HG03354 (cell line): ENCODE data around the gene LARP1.
"Not testable (repeated sequence)": the region's sequence is repeated elsewhere in the genome, so short reads cannot be mapped to it uniquely, and the experiment has no call there.

Source experiments
- ATAC-seq: cut with Tn5 transposase; IDR thresholded peaks from one replicate; pipeline ENCODE4 v1.9.1; 2021; ENCODE audit warnings: mild to moderate bottlenecking; ENCODE audit not compliant: unreplicated experiment, poor library complexity, severe bottlenecking

LARP1 gene

GRCh38 chr5:154734370-154735248, 20.6 kb upstream of the LARP1 start:
- ATAC-seq = no peak

DNA sequence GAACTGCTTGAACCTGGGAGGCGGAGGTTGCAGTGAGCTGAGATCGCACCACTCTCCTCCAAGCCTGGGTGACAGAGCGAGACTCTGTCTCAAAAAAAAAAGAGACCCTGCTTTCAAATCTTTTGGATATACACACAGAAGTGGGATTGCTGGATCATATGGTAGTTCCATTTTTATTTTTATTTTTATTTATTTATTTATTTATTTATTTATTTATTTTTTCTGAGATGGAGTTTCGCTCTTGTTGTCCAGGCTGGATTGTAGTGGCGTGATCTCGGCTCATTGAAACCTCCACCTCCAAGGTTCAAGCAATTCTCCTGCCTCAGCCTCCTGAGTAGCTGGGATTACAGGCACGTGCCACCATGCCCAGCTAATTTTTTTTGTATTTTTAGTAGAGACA, 19.8 kb upstream of the LARP1 start:
- ATAC-seq = not testable (repeated sequence)

DNA sequence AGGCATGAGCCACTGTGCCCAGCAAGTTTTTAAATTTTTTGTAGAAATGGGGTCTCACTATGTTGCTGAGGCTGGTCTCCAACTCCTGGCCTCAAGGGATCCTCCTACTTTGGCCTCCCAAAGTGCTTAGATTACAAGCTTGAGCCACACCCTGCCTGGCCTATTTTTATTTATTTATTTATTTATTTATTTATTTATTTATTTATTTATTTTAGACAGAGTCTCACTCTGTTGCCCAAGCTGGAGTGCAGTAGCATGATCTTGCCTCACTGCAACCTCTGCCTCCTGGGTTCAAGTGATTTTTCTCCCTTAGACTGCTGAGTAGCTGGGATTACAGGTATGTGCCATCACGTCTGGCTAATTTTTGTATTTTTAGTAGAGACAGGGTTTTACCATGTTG, 18.8 kb upstream of the LARP1 start:
- ATAC-seq = not testable (repeated sequence)

DNA sequence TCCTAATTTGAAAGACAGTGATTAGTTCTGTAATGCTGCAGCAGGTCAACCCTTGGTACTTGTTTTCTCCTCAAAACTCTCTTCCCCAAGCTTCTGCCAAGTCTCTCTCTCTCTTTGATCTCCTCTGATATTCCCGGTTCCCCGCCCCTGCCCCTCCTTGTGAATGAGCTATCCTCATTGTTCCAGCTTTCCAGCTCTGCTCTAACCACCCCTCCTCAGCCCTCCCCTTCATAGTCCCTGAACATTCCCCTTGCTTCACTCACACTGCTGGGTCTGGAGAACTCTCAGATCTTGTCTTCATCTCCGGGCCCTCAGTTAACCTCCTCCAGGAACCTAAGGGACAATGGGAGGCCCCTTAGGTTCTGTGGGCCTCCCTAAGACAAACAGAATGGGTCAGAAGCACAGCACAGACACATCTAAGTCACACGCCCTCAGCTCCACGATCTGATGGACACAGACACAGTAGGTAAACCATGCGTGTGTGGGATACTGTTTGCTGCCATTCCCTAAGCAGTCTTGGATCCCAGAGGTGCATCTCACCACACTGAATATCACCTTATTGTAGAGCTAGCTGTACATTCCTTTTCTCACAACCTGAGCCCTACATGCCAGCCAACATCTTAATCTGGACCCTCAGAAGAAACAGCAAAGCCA, 17.4 kb upstream of the LARP1 start:
- ATAC-seq = no peak

- no peak for ATAC-seq
These were observed 14.7 kb upstream of the LARP1 start for GRCh38 chr5:154740483-154740882.

- no peak for ATAC-seq
These were observed 14.2 kb upstream of the LARP1 start for GRCh38 chr5:154740957-154741356.

GRCh38 chr5:154741415-154741814, 13.8 kb upstream of the LARP1 start:
- no peak for ATAC-seq

- ATAC-seq = no peak
These were observed 11.4 kb upstream of the LARP1 start for GRCh38 chr5:154743812-154744211.

GRCh38 chr5:154745349-154745748, 9.8 kb upstream of the LARP1 start:
- ATAC-seq = no peak

GRCh38 chr5:154749491-154749890, 5.7 kb upstream of the LARP1 start:
- no peak for ATAC-seq

- ATAC-seq = not testable (repeated sequence)
These were observed 4.5 kb upstream of the LARP1 start for GRCh38 chr5:154750641-154751040.

- ATAC-seq = no peak
These were observed 3.3 kb upstream of the LARP1 start for GRCh38 chr5:154751854-154752253.

DNA sequence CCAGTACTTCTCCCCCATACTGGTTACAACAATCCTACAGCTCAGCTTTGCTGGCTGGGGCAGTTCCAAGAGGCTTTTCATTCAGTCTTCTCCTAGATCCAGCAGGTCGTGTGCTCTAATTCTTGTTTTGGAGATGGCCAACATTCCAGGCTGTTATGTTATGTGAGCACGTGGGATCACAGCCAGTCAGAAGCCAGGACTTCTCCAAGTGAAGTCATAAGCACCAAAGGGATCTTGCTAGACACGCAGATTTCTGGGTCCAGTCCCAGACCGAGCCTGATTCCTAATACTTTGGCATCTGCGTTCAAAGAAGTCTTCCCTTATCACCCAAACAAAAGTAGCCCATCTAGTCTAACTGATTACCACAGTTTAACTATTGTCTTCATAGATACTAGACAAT, 1.4 kb upstream of the LARP1 start:
- no peak for ATAC-seq

- ATAC-seq = peak; percentile 93
These were observed 467 bp upstream of the LARP1 start for GRCh38 chr5:154754460-154755360.

GRCh38 chr5:154756009-154756867, 1.1 kb downstream of the LARP1 start:
- ATAC-seq = no peak

- ATAC-seq = no peak
These were observed 2.0 kb downstream of the LARP1 start for GRCh38 chr5:154756868-154757813.

DNA sequence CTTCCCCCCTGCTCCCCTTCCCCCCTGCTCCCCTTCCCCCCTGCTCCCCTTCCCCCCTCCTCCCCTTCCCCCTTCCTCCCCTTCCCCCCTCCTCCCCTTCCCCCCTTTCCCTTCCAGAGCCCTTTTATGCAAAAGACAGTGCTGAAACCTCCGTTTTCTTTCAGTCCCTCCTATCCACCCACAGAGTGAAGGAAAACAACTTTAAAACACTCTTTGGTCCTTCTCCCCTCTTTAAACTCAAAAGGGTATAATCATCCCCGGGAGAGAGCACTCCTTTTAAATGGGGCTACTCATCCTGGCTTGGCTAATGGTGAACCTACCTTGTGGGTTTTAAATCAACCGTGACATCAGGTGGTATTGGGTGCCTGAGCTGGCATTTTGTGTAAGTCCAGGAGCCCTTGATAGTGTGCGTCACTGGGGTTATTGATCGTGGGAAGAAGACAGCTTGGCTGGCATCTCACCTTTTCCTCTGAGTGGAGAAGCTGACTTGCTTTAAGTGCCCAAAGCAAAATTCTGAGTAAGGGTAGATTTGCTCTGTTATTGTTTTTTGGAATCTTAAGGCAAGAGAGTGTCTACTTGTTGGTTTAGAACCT, 2.7 kb downstream of the LARP1 start:
- ATAC-seq = no peak

GRCh38 chr5:154758493-154758892, 3.3 kb downstream of the LARP1 start:
- ATAC-seq = no peak
